ENCODE results near the gene DGKD.
A peak's percentile ranks its signal among the peaks of the same experiment; 100 is the strongest.
"Not testable (repeated sequence)": the region's sequence is repeated elsewhere in the genome, so short reads cannot be mapped to it uniquely, and the experiment has no call there.

Gene DGKD

DNA sequence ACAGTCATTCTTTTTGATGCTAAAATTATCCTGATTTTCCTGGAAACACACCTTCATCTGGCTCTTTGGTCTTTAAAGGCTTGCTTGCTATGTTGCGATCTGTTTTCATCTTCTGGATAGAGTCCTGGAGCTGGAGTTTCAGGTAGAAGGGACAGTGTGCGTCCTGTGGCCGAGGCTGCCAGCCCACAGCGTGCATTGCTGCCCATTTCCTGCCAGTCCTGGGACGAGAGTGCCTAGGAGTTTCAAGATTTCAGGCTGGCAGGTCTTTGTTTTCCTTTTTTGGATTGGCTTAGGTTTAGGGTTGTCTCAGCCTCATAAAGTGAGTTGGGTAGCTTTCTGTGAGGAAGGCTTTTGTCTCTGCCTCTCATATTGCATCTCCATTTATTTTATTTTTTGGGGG is 14.5 kb downstream of the DGKD start:
- DNase-seq (ENCODE audit: insufficient read length) (no peak), FAIRE-seq (no peak)
- TF ChIP-seq TAF1 (IDR thresholded peaks at IDR 0.05; ENCODE audit: borderline replicate concordance, low read depth, low read length): no peak
- TF ChIP-seq POLR2AphosphoS5 (IDR thresholded peaks at IDR 0.05; ENCODE audit: low read depth, low read length): no peak
- TF ChIP-seq POLR2A (IDR thresholded peaks at IDR 0.05; ENCODE audit: low read depth, low read length): no peak

DNA sequence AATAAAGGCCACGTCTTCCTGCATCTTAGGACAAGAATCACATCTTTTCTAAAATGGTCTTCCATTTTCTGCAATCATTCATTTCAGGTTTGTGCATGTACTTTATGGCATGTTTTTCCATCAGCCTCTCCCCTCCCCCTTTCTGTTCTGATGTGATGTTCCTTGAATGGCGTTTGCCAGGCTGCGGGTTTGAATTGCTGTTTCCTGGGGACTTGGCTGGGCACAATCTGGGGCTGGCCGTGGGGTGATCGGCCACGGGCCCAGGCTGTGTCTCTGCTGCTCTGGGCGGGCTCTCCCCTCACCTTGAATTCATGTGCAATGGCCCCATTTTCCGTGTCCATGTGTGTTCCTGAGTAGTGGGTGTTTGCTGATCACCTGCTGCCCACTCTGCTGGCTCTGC is 15.2 kb downstream of the DGKD start:
- DNase-seq (ENCODE audit: insufficient read length) (no peak), FAIRE-seq (no peak)
- TF ChIP-seq POLR2AphosphoS5 (IDR thresholded peaks at IDR 0.05; ENCODE audit: low read depth, low read length) (no peak), TAF1 (IDR thresholded peaks at IDR 0.05; ENCODE audit: borderline replicate concordance, low read depth, low read length) (no peak)

DNA sequence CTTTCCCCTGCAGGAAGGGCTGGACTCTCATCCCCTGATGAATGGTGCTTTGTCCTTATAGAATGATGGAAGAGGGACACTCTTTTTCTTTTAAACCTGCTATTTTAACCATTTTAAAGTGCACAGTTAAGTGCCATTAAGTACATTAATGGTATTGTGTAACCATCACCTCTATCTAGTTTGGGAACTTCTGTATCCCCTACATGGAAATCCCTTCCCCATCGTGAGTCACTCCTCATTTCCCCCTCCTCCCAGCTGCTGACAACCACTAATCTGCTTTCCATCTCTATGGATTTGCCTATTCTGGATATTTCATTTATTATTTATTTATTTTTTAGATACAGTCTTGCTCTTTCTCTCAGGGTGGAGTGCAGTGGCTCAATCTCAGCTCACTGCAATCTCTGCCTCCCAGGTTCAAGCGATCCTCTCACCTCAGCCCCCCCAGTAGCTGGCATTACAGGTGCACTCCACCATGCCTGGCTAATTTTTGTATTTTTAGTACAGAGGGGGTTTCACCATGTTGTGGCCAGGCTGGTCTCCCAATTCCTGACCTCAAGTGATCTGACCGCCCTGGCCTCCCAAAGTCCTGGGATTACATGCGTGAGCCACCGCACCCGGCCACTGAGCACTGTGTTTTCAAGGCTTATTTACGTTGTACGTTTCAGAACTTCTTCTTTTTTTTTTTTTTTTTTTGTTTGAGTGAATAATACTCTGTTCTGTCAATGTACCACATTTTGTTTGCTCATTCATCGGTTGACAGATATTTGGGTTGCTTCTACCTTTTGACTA is 15.8 kb downstream of the DGKD start:
- DNase-seq (ENCODE audit: insufficient read length) (no peak), FAIRE-seq (no peak)
- no peak for TF ChIP-seq POLR2AphosphoS5 (IDR thresholded peaks at IDR 0.05; ENCODE audit: low read depth, low read length)
- no peak for TF ChIP-seq TAF1 (IDR thresholded peaks at IDR 0.05; ENCODE audit: borderline replicate concordance, low read depth, low read length)

DNA sequence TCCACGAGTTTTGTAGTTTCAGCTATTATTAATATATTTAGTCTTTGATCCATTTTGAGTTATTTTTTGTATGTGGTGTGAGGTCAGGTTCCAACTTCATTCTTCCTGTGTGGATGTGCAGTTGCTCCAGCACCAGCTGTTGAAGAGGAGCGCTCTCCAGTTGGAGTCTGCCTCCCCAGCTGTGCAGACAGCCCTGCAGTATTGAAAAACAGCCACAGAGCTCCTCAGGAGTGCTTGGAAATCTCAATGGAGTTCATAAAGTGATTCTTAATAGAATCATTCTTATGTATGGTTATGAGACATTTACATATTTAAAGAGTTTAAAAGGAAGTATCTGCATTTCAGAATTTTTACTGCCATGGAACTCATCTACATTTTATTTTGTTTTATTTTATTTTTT is 17.3 kb downstream of the DGKD start:
- TF ChIP-seq POLR2A (IDR thresholded peaks at IDR 0.05; ENCODE audit: low read depth, low read length) (no peak), TAF1 (IDR thresholded peaks at IDR 0.05; ENCODE audit: borderline replicate concordance, low read depth, low read length) (no peak), POLR2AphosphoS5 (IDR thresholded peaks at IDR 0.05; ENCODE audit: low read depth, low read length) (no peak)
- DNase-seq (ENCODE audit: insufficient read length) (no peak), FAIRE-seq (no peak)

DNA sequence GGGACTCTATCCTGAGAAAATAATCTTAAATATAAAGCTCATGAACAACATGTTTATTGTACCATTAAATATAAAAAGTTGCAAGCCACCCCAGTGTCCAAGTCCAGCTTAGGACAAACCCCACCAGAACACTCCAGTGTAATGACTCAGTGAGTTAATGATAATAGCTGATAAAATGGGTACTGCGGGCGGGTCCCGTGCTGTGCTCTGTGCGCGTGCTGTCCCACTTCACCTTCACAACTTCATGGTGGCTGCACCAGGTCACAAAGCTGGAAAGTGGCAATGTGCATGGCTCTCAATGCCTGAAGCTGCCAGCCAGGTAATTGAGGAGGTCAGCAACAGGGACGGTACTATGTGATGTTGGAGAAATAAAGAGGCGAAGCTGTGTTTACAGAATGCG is 18.6 kb downstream of the DGKD start:
- TF ChIP-seq POLR2AphosphoS5 (IDR thresholded peaks at IDR 0.05; ENCODE audit: low read depth, low read length): no peak
- no peak for TF ChIP-seq POLR2A (IDR thresholded peaks at IDR 0.05; ENCODE audit: low read depth, low read length)
- no peak for TF ChIP-seq TAF1 (IDR thresholded peaks at IDR 0.05; ENCODE audit: borderline replicate concordance, low read depth, low read length)
- DNase-seq (ENCODE audit: insufficient read length) (no peak), FAIRE-seq (no peak)

DNA sequence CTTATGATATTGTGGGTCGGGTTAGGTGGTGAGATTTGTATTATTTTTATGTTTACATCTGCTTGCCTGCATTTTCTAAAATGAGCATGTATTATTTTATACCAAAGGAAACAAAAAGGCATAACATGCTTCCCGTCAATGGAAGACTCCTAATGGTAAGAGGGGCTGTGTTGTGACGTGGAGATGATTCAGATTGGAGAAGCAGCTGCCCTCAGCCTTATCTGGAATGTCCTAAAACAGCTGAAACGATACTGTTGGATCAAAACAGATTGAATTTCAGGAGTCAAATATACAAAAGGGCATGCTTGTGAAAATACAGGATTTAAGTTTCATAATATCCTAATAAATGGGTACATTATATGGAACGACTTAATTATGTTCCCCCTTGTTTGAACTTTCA is 19.0 kb downstream of the DGKD start:
- no peak for FAIRE-seq
- TF ChIP-seq POLR2AphosphoS5 (IDR thresholded peaks at IDR 0.05; ENCODE audit: low read depth, low read length) (no peak), TAF1 (IDR thresholded peaks at IDR 0.05; ENCODE audit: borderline replicate concordance, low read depth, low read length) (no peak), POLR2A (IDR thresholded peaks at IDR 0.05; ENCODE audit: low read depth, low read length) (no peak)
- no peak for DNase-seq (ENCODE audit: insufficient read length)

DNA sequence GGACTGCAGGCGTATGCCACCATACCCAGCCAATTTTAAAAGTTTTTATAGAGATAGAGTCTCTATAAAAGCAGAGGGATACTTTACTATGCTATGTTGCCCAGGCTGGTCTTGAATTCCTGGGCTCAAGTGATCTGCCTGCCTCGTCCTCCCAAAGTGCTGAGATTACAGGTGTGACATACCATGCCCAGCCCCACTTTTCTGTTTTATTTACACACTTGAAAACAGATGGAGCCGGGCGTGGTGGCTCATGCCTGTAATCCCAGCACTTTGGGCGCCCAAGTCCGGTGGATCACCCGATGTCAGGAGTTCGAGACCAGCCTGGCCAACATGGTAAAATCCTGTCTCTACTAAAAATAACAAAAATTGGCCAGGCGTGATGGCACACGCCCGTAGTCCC is 20.5 kb downstream of the DGKD start:
- not testable (repeated sequence) for FAIRE-seq; DNase-seq (ENCODE audit: insufficient read length)

DNA sequence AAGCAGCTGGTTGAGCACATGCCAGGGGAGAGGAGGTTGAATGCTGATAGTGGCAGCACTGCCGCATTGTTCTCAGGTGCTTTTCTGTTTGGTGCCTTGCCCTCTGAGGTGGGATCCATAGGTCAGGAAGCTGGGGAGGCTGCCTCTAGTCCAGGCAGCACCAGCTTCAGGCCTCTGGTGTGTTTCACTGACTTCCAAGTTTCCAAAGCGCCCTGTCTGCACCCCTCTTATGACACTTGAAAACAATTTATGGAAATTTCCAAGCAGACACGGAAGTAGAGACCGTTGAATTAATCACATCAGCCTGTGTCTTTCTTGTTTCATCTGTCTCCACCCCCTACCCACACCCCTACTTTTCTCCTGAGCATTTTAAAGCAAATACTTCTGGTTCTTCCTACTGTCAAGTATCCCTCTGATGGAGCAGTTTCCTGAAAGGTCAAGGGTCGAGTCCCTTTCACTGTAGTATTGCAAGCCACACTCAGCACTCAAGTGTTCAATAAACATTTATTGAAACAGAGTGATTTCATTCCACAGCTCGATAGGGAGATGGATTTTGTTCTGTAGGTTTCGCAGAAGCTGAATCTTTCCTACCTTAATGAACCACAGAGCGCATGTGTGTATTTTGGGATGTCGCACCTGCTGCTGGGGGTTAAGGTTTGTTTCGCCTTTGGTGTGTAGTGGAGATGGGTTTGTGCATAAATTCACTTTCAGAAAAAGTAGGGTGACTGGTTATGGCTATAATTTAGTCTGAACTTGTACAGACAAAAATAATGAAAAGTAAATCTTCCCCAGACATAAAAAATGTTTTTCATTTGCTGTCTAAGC is 21.4 kb downstream of the DGKD start:
- TF ChIP-seq TAF1 (IDR thresholded peaks at IDR 0.05; ENCODE audit: borderline replicate concordance, low read depth, low read length) (no peak), POLR2AphosphoS5 (IDR thresholded peaks at IDR 0.05; ENCODE audit: low read depth, low read length) (no peak), POLR2A (IDR thresholded peaks at IDR 0.05; ENCODE audit: low read depth, low read length) (no peak)
- DNase-seq (ENCODE audit: insufficient read length): no peak
- peak; percentile 38 for FAIRE-seq

DNA sequence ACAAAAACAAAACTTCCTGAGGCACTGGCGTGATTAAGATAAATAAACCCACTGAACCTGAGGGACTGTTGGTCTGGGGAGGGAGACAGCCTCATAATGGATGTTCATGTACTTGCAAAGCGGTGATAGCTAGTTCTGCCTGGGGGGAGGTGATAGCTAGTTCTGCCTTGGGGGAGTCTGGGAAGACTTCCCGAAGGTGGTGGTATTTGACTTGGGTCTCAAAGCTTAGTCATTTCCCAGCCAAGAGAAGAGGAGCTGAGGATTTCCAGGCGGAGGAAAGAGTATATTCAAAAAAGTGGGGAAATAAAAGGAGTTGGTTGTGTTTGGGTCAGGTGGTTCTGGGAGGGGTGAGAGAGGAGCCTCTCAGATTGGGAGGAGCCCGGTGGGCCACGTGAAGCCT is 24.7 kb downstream of the DGKD start:
- FAIRE-seq (no peak), DNase-seq (ENCODE audit: insufficient read length) (no peak)
- TF ChIP-seq POLR2AphosphoS5 (IDR thresholded peaks at IDR 0.05; ENCODE audit: low read depth, low read length) (no peak), POLR2A (IDR thresholded peaks at IDR 0.05; ENCODE audit: low read depth, low read length) (no peak), TAF1 (IDR thresholded peaks at IDR 0.05; ENCODE audit: borderline replicate concordance, low read depth, low read length) (no peak)

DNA sequence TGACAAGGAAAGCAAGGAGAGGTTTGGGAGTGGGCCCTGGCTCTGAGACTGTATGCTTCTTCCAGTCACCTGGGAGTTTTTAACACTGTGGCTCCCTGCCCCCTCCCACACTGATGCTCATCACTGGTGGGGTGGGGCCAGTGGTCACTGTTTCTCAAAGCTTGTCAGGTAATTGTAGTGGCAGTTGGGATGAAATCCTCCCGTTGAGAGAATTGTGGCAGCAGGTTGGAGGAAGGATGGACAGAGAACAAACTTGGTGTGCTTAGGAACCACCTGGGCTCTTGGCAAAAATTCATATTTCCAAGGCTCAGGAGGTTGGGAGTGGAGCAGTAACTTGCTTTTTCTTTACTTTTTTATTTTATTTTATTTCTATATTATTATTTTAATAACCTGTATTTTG is 25.1 kb downstream of the DGKD start:
- FAIRE-seq: peak; percentile 70
- TF ChIP-seq POLR2A (IDR thresholded peaks at IDR 0.05; ENCODE audit: low read depth, low read length) (no peak), POLR2AphosphoS5 (IDR thresholded peaks at IDR 0.05; ENCODE audit: low read depth, low read length) (no peak), TAF1 (IDR thresholded peaks at IDR 0.05; ENCODE audit: borderline replicate concordance, low read depth, low read length) (no peak)
- no peak for DNase-seq (ENCODE audit: insufficient read length)

DNA sequence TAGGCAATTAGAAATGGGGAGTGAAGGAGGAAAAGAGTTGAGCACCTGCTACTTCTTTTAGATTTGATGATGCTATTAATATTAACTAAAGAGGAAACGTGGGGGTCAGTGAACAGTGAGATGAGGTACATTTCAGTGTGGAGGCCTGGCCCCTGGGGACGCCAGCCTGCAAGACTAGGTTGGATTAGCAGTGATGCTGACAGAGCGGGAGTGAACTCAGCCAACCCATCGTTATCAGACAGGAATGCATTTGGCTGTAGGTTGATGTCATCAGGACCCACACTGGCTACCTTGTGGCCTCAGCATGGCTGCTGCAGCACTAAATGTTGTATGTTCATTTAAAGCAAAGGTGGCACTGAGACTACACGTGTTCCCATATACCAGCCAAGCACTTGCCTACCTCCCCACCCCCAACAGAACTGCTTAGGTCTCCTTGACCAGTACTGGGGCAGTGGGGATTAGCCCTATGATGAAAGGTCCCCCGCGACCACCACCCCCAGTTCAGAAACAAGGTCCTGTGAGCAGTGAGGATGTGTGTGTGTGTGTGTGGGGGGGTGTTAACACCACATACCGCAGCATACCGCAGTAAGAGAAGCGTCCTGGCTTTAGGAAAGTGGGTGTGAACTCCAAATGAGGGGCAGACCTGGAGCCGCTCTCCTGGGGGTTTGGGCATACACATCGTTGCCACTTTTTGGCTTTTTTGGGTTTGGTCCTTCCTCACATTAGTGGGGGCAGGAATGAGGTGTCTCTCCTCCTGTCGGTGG is 26.0 kb downstream of the DGKD start:
- FAIRE-seq (peak; percentile 91), DNase-seq (ENCODE audit: insufficient read length) (no peak)
- TF ChIP-seq POLR2A (IDR thresholded peaks at IDR 0.05; ENCODE audit: low read depth, low read length): no peak
- TF ChIP-seq POLR2AphosphoS5 (IDR thresholded peaks at IDR 0.05; ENCODE audit: low read depth, low read length): 0 out of 2 replicates have a peak, but pooled peaks have one; percentile 21

Measured in GM12892 (cell line).